Thoracic aorta (tissue), 2 donors: ENCODE measurements around the gene NPR1. TPM values are rescaled to one million over a fixed set of nuclear protein-coding genes. Genes with fewer than 3 reads are reported as not detected.

Experiments used
- ATAC-seq: fragments of 150-250 bp; one replicate; pipeline ENCODE4 v1.8.0; 2017; ENCODE audit warnings: low read depth; ENCODE audit not compliant: insufficient number of reproducible peaks, low FRiP score
- DNase-seq: peaks from one replicate; pipeline ENCODE4 v3.0.0-alpha.2; 2020; ENCODE audit warnings: low spot score
- H3K27ac ChIP-seq, 2 donors: fragments of 200-600 bp; sonication (generic); 1 replicate in 1 of 2; 2 replicates in 1 of 2; pipeline ENCODE4 v1.5.1; 2016; ENCODE audit warnings: mild to moderate bottlenecking in 2 of 2, moderate library complexity in 2 of 2
- H3K27me3 ChIP-seq: fragments of 200-600 bp; sonication (generic); replicated peaks from 2 replicates; pipeline ENCODE4 v1.6.0; 2016; ENCODE audit warnings: mild to moderate bottlenecking; ENCODE audit not compliant: insufficient read depth
- H3K36me3 ChIP-seq: fragments of 200-600 bp; sonication (generic); one replicate; pipeline ENCODE4 v1.5.1; 2016
- H3K4me1 ChIP-seq, 2 donors: fragments of 200-600 bp; sonication (generic); 1 replicate in 1 of 2; 2 replicates in 1 of 2; pipeline versions ENCODE4 v1.5.1 to v1.6.0; 2016; ENCODE audit warnings: low read depth in 2 of 2, mild to moderate bottlenecking in 1 of 2; ENCODE audit not compliant: control insufficient read depth in 1 of 2
- H3K4me3 ChIP-seq: fragments of 200-600 bp; sonication (generic); 2 replicates; pipeline ENCODE4 v1.5.1; 2016; ENCODE audit warnings: mild to moderate bottlenecking
- H3K9me3 ChIP-seq: fragments of 200-600 bp; sonication (generic); 2 replicates; pipeline ENCODE4 v1.5.1; 2016
- CTCF ChIP-seq: fragments of 200-600 bp; sonication (generic); IDR thresholded peaks from one replicate; pipeline ENCODE4 v1.5.1; 2019; ENCODE audit warnings: antibody characterized with exemption
- total RNA-seq, 2 donors: library from RNA; depleted of rRNA; stranded (reverse); fragments of >200 nt; gene quantifications; one replicate each; pipeline versions ENCODE4 v1.1.0 to v1.2.3, GENCODE V29; 2016

NPR1 gene
- 100 to 1,000 TPM; 279 to 293 TPM for total RNA-seq

GRCh38 chr1:153678519-153679336, at the start of gene NPR1:
TSS of gene NPR1 (plus strand) at chr1:153678688. CDS start at chr1:153679109, 421 bp downstream.
- H3K27ac ChIP-seq: peak within 1 kb of the TSS; percentile 91 to 93
- peak within 1 kb of the TSS; percentile 86 for H3K4me3 ChIP-seq
- H3K36me3 ChIP-seq: peaks cover 12% of the 10 kb centered on the region
- no peaks in the 10 kb centered on the region for H3K27me3 ChIP-seq
- no peak for TF ChIP-seq CTCF
- no peaks in the 10 kb centered on the region for H3K9me3 ChIP-seq
- peaks cover 5 to 30% of the 10 kb centered on the region in 2 donors for H3K4me1 ChIP-seq
- DNase-seq (peak; percentile 35), ATAC-seq (peak; percentile 16)

GRCh38 chr1:153629343-153629665, 49.2 kb upstream of the NPR1 start:
- H3K36me3 ChIP-seq: no peaks in the 10 kb centered on the region
- no peak for DNase-seq
- H3K9me3 ChIP-seq: no peaks in the 10 kb centered on the region
- peaks cover 12 to 38% of the 10 kb centered on the region in 2 donors for H3K4me1 ChIP-seq
- H3K27me3 ChIP-seq: no peaks in the 10 kb centered on the region
- no peak overlapping the region for H3K4me3 ChIP-seq
- no peak for TF ChIP-seq CTCF
- peak overlapping the region; percentile 84 to 91 for H3K27ac ChIP-seq
- no peak for ATAC-seq

GRCh38 chr1:153629971-153630370, 48.5 kb upstream of the NPR1 start:
- Histone ChIP-seq H3K27me3 (no peaks in the 10 kb centered on the region), H3K4me1 (peaks cover 13 to 41% of the 10 kb centered on the region in 2 donors), H3K9me3 (no peaks in the 10 kb centered on the region), H3K36me3 (no peaks in the 10 kb centered on the region), H3K27ac (peak overlapping the region; percentile 84 to 91), H3K4me3 (no peak overlapping the region)
- ATAC-seq (no peak), DNase-seq (no peak)
- TF ChIP-seq CTCF: no peak

- H3K4me3 ChIP-seq: no peak overlapping the region
- H3K27me3 ChIP-seq: no peaks in the 10 kb centered on the region
- DNase-seq: no peak
- H3K27ac ChIP-seq: peak overlapping the region; percentile 84 to 91
- H3K36me3 ChIP-seq: no peaks in the 10 kb centered on the region
- ATAC-seq: no peak
- TF ChIP-seq CTCF: no peak
- H3K4me1 ChIP-seq: peaks cover 17 to 43% of the 10 kb centered on the region in 2 donors
- no peaks in the 10 kb centered on the region for H3K9me3 ChIP-seq
Observed at GRCh38 chr1:153630384-153630783, 48.1 kb upstream of the NPR1 start.

- no peaks in the 10 kb centered on the region for H3K36me3 ChIP-seq
- no peak overlapping the region for H3K4me3 ChIP-seq
- H3K27me3 ChIP-seq: no peaks in the 10 kb centered on the region
- H3K9me3 ChIP-seq: no peaks in the 10 kb centered on the region
- DNase-seq (no peak), ATAC-seq (no peak)
- H3K4me1 ChIP-seq: peaks cover 22 to 43% of the 10 kb centered on the region in 2 donors
- TF ChIP-seq CTCF: no peak
- H3K27ac ChIP-seq: peak overlapping the region in 1 of 2 donors; percentile 91
Observed at GRCh38 chr1:153631047-153632022, 47.2 kb upstream of the NPR1 start.
